Measurements from ENCODE around the gene FCRLA.
"Not testable (repeated sequence)": the region's sequence is repeated elsewhere in the genome, so short reads cannot be mapped to it uniquely, and the experiment has no call there.

Gene FCRLA

DNA sequence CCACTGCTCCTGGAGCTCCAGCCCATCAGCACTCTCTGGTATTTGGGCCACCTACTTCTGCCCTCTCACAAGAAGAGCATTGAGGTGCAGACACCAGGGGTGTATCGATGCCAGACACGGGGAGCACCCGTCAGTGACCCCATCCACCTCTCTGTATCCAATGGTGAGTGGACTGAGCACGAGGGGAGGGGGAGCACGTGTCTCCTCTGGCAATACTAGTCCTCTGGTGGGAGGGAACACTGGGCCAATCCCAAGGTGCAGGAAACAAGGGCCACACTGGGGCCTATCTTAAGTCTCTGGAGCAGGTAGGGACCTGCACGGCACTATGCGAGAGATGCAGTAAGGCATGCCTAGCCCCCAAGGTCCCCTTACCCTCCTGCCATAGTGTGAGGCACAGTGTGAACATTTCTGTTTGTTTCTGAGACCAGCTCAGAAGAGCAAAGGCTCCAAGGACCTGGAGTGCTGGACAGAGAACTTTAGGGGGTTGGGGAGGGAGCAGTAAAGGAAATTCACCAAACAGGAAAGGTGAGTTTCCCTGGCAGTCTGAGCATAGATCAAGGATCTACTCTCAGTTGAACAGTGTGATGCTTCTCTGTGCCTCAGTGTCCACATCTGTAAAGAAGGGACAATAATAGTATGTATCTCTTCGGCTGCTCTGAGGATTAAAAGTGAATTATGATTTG is 16.6 kb downstream of the FCRLA start:
- Histone ChIP-seq H4K20me1 (ENCODE audit: insufficient read depth, low read length) (no peaks in the 10 kb centered on the region), H3K79me2 (ENCODE audit: low read length) (no peaks in the 10 kb centered on the region; the same call in 1 of the 2 replicates), H3K27me3 (ENCODE audit: low read depth, low read length) (no peaks in the 10 kb centered on the region), H3K36me3 (replicated peaks; ENCODE audit: low read depth, low read length) (no peaks in the 10 kb centered on the region), H3K4me1 (ENCODE audit: low read length) (peaks cover 58% of the 10 kb centered on the region), H3K9me3 (ENCODE audit: insufficient read depth, low read length) (no peaks in the 10 kb centered on the region), H3K4me2 (ENCODE audit: low read length) (no peak overlapping the region), H2AFZ (ENCODE audit: low read depth, low read length) (no peak overlapping the region), H3K4me3 (ENCODE audit: low read length) (no peak overlapping the region), H3K27ac (ENCODE audit: low read length) (no peak overlapping the region), H3K9ac (ENCODE audit: low read length) (no peak overlapping the region)
- no peak for TF ChIP-seq EZH2phosphoT487 (IDR thresholded peaks at IDR 0.05; ENCODE audit: low read depth)
- TF ChIP-seq, protein P1, sequence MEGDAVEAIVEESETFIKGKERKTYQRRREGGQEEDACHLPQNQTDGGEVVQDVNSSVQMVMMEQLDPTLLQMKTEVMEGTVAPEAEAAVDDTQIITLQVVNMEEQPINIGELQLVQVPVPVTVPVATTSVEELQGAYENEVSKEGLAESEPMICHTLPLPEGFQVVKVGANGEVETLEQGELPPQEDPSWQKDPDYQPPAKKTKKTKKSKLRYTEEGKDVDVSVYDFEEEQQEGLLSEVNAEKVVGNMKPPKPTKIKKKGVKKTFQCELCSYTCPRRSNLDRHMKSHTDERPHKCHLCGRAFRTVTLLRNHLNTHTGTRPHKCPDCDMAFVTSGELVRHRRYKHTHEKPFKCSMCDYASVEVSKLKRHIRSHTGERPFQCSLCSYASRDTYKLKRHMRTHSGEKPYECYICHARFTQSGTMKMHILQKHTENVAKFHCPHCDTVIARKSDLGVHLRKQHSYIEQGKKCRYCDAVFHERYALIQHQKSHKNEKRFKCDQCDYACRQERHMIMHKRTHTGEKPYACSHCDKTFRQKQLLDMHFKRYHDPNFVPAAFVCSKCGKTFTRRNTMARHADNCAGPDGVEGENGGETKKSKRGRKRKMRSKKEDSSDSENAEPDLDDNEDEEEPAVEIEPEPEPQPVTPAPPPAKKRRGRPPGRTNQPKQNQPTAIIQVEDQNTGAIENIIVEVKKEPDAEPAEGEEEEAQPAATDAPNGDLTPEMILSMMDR (IDR thresholded peaks at IDR 0.05; ENCODE audit: low read depth, low read length), result no peak

DNA sequence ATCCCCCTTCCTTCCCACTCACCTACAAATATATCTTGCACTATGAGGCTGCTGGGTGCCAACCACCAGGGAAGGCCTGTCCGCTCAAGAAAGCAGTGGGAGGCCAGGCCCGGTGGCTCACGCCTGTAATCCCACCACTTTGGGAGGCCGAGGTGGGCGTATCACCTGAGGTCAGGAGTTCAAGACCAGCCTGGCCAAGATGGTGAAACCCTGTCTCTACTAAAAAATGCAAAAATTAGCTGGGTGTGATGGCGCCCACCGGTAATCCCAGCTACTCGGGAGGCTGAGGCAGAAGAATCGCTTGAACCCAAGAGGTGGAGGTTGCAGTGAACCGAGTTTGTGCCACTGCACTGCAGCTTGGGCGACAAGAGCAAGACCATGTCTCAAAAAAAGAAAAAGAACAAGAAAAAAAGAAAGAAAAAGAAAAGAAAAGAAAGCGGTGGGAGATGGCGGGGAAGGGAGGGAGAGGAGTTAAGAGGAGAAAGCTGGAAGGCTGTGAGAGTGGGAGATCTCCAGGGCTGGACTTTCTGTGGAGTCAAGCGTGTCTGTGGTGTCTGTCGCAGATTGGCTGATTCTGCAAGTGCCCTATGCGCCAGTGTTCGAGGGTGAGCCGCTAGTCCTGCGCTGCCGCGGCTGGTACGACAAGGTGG is 18.4 kb downstream of the FCRLA start:
- H3K9me3 ChIP-seq (ENCODE audit: insufficient read depth, low read length); H3K79me2 ChIP-seq (ENCODE audit: low read length); H3K36me3 ChIP-seq (replicated peaks; ENCODE audit: low read depth, low read length); H4K20me1 ChIP-seq (ENCODE audit: insufficient read depth, low read length); H3K27me3 ChIP-seq (ENCODE audit: low read depth, low read length): not testable (repeated sequence)
- H3K4me3 ChIP-seq (ENCODE audit: low read length), result peak overlapping the region; percentile 76
- peaks cover 58% of the 10 kb centered on the region for H3K4me1 ChIP-seq (ENCODE audit: low read length)
- H3K4me2 ChIP-seq (ENCODE audit: low read length), result peak overlapping the region; percentile 95
- peak overlapping the region; percentile 42; the same call in 1 of the 2 replicates for H2AFZ ChIP-seq (ENCODE audit: low read depth, low read length)
- H3K27ac ChIP-seq (ENCODE audit: low read length), result peak overlapping the region; percentile 61
- H3K9ac ChIP-seq (ENCODE audit: low read length), result peak overlapping the region; percentile 80

DNA sequence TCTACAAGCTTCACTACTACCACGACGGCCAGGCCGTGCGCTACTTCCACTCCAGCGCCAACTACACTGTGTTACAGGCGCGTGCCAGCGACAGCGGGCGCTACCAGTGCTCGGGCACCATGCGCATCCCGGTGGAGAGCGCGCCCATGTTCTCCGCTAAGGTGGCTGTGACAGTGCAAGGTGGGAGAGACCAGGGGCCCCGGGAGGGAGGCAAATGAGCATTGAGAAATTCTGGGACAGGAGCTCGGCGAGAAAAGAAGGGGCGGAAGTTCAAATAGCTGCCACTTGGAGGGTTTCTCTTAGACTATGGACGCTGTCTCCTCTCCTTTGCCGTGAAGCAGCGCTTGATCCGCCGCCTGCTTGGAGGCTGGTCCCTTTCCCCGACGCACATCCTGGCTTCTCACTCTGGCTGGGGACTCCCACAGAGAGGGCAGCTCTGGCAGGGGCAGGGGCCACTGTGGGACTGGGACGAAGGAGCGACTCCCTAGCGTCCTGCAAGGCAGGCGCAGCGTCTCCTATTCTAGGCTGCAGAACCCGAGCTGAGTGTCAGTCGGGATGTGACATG is 19.0 kb downstream of the FCRLA start:
- Histone ChIP-seq H3K4me3 (ENCODE audit: low read length) (peak overlapping the region; percentile 76), H3K36me3 (replicated peaks; ENCODE audit: low read depth, low read length) (no peaks in the 10 kb centered on the region), H3K27ac (ENCODE audit: low read length) (peak overlapping the region; percentile 61), H3K4me2 (ENCODE audit: low read length) (peak overlapping the region; percentile 95), H3K9ac (ENCODE audit: low read length) (peak overlapping the region; percentile 80), H4K20me1 (ENCODE audit: insufficient read depth, low read length) (no peaks in the 10 kb centered on the region), H3K9me3 (ENCODE audit: insufficient read depth, low read length) (no peaks in the 10 kb centered on the region), H3K27me3 (ENCODE audit: low read depth, low read length) (no peaks in the 10 kb centered on the region), H2AFZ (ENCODE audit: low read depth, low read length) (peak overlapping the region; percentile 42; the same call in 1 of the 2 replicates), H3K79me2 (ENCODE audit: low read length) (no peaks in the 10 kb centered on the region; the same call in 1 of the 2 replicates), H3K4me1 (ENCODE audit: low read length) (peaks cover 56% of the 10 kb centered on the region)
- TF ChIP-seq EZH2phosphoT487 (IDR thresholded peaks at IDR 0.05; ENCODE audit: low read depth), result no peak
- TF ChIP-seq, protein P1 (IDR thresholded peaks at IDR 0.05; ENCODE audit: low read depth, low read length), result peak; percentile 32

DNA sequence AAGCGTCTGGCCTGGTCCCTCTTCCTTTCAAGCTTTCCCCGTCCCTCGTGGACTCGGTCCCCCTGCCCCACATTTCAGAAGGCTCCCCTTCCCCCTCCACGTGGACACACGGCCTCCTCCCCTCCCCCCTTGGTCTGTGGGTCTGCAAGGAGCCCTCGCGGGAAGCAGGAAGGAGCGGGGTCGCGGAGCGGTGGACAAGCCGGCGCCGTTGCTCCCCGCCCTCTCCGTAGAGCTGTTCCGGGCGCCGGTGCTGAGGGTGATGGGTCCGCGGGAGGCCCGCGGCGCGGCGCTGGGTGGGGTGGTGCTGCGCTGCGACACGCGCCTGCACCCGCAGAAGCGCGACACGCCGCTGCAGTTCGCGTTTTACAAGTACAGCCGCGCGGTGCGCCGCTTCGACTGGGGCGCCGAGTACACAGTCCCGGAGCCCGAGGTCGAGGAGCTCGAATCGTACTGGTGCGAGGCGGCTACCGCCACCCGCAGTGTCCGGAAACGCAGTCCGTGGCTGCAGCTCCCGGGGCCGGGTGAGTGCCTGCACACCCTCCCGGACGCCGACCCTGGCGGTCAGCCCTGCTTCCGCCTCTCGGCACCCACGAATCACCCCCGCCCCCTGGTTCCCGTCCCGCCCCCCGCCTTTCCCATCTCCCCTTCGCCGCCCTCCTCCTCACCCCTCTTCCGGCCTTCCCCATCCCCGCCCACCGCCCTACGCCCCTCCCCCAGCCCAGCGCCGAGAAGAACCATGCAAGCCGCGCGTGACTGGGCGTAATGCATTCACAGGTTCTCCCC is 19.6 kb downstream of the FCRLA start:
- Histone ChIP-seq H3K4me2 (ENCODE audit: low read length) (peak overlapping the region; percentile 95), H3K9ac (ENCODE audit: low read length) (peak overlapping the region; percentile 80), H3K36me3 (replicated peaks; ENCODE audit: low read depth, low read length) (no peaks in the 10 kb centered on the region), H4K20me1 (ENCODE audit: insufficient read depth, low read length) (no peaks in the 10 kb centered on the region), H3K4me1 (ENCODE audit: low read length) (peaks cover 49% of the 10 kb centered on the region), H3K27ac (ENCODE audit: low read length) (peak overlapping the region; percentile 61), H3K27me3 (ENCODE audit: low read depth, low read length) (no peaks in the 10 kb centered on the region), H2AFZ (ENCODE audit: low read depth, low read length) (peak overlapping the region; percentile 39), H3K9me3 (ENCODE audit: insufficient read depth, low read length) (no peaks in the 10 kb centered on the region), H3K4me3 (ENCODE audit: low read length) (peak overlapping the region; percentile 76), H3K79me2 (ENCODE audit: low read length) (no peaks in the 10 kb centered on the region; the same call in 1 of the 2 replicates)
- TF ChIP-seq, protein P1 (IDR thresholded peaks at IDR 0.05; ENCODE audit: low read depth, low read length), result no peak
- TF ChIP-seq EZH2phosphoT487 (IDR thresholded peaks at IDR 0.05; ENCODE audit: low read depth), result no peak
